GM10248 (cell line): ENCODE measurements around the gene LVRN.

Experiments
- CTCF ChIA-PET: fragments of 300-600 bp; sonication (Branson Sonifier 250); formaldehyde crosslinking; extraction: SDS; loops from one replicate; lab custom pipeline; 2021; ENCODE audit warnings: antibody characterized with exemption; lab: Yijun Ruan, JAX
- POLR2A ChIA-PET: fragments of 350-650 bp; sonication (Branson Sonifier 250); formaldehyde crosslinking; extraction: SDS; loops from one replicate; lab custom pipeline; 2020; ENCODE audit warnings: antibody characterized with exemption; lab: Yijun Ruan, JAX
- DNase-seq: peaks from one replicate; pipeline ENCODE4 v3.0.0; 2012; ENCODE audit errors: extremely low spot score
- CTCF ChIP-seq: IDR thresholded peaks from 2 replicates; pipeline ENCODE4 v1.5.1; 2012; ENCODE audit warnings: mild to moderate bottlenecking, low read depth; ENCODE audit errors: extremely low read depth, missing control alignments, control extremely low read depth

LVRN gene

GRCh38 chr5:116071211-116071610 lies 108.9 kb downstream of the LVRN start:
- CTCF ChIA-PET = interaction anchor here (1.0 kb wide), 1 partner anchor 41 kb away, joined by 3 read pairs; no protein-coding TSS in a partner anchor

GRCh38 chr5:116075191-116075831 lies 113.0 kb downstream of the LVRN start:
- ChIA-PET POLR2A (no interaction called here), CTCF (interaction anchor here (1.3 kb wide), 1 partner anchor 242 kb away, joined by 3 read pairs; no protein-coding TSS in a partner anchor)
- no peak for TF ChIP-seq CTCF
- no peak for DNase-seq

More at GRCh38 chr5:116071211-116071610, 108.9 kb downstream of the LVRN start:
- DNase-seq = no peak
- no peak for TF ChIP-seq CTCF
- POLR2A ChIA-PET = no interaction called here

- peak; percentile 72 for DNase-seq
- CTCF ChIA-PET = interaction anchor here (1.0 to 1.8 kb wide), 5 partner anchors 8 to 767 kb away, joined by 3 to 14 read pairs (median 4); no protein-coding TSS in a partner anchor
- POLR2A ChIA-PET = interaction anchor here (1.0 kb wide), 1 partner anchor 9 kb away, joined by 3 read pairs; no protein-coding TSS in a partner anchor
- no peak for TF ChIP-seq CTCF
Measured at GRCh38 chr5:116076496-116076895, 114.2 kb downstream of the LVRN start.
